Stimulated activated CD4-positive, alpha-beta T cell treated with anti-CD3 and anti-CD28 coated beads, Interleukin-4, amount 100 ng/mL, for 48 hours (primary cell): Measurements from ENCODE around the gene GPS2.
"Not testable (repeated sequence)": the region's sequence is repeated elsewhere in the genome, so short reads cannot be mapped to it uniquely, and the experiment has no call there.

Source experiments
- DNase-seq, 2 donors: peaks; one replicate each; pipeline ENCODE4 v3.0.0-alpha.2; 2020; ENCODE audit warnings: low read depth in 2 of 2

The GPS2 gene

GRCh38 chr17:7314719-7315569 lies at the start of gene GPS2:
Gene GPS2, minus strand, starts transcription at chr17:7315360. Its CDS starts 308 bp downstream, at chr17:7315052.
- DNase-seq = peak; percentile 92 to 94

GRCh38 chr17:7363311-7363710 lies 48.2 kb upstream of the GPS2 start:
- no peak for DNase-seq

GRCh38 chr17:7361906-7362305 lies 46.7 kb upstream of the GPS2 start:
- no peak for DNase-seq

GRCh38 chr17:7357381-7357780 lies 42.2 kb upstream of the GPS2 start:
- DNase-seq = no peak

- no peak for DNase-seq
These were observed 41.6 kb upstream of the GPS2 start for GRCh38 chr17:7356756-7357155.

GRCh38 chr17:7356072-7356549 lies 41.0 kb upstream of the GPS2 start:
- DNase-seq = peak; percentile 82 to 87

GRCh38 chr17:7355573-7355972 lies 40.4 kb upstream of the GPS2 start:
- DNase-seq = no peak

- DNase-seq = no peak
These were observed 39.9 kb upstream of the GPS2 start, which contains the start of gene TMEM95 for GRCh38 chr17:7355053-7355452. Gene TMEM95, plus strand, starts transcription at chr17:7355156. Its CDS starts 49 bp downstream, at chr17:7355205.

- DNase-seq = no peak
These were observed 39.2 kb upstream of the GPS2 start for GRCh38 chr17:7354262-7354843.

GRCh38 chr17:7352910-7353635 lies 37.9 kb upstream of the GPS2 start:
- DNase-seq = no peak

- no peak for DNase-seq
These were observed 37.3 kb upstream of the GPS2 start for GRCh38 chr17:7352503-7352889.

GRCh38 chr17:7351665-7352502 lies 36.7 kb upstream of the GPS2 start, which contains the start of gene KCTD11:
Gene KCTD11, plus strand, starts transcription at chr17:7352162.
- peak; percentile 65 to 74 for DNase-seq

GRCh38 chr17:7348478-7349242 lies 33.5 kb upstream of the GPS2 start:
- no peak for DNase-seq

- no peak for DNase-seq
These were observed 32.7 kb upstream of the GPS2 start for GRCh38 chr17:7347630-7348477.

- DNase-seq = no peak
These were observed 31.8 kb upstream of the GPS2 start for GRCh38 chr17:7346761-7347614.

- DNase-seq = no peak
These were observed 28.1 kb upstream of the GPS2 start for GRCh38 chr17:7343250-7343649.

GRCh38 chr17:7341842-7342241 lies 26.7 kb upstream of the GPS2 start:
- no peak for DNase-seq

- no peak for DNase-seq
These were observed 25.0 kb upstream of the GPS2 start for GRCh38 chr17:7340179-7340578.

GRCh38 chr17:7337600-7337999 lies 22.4 kb upstream of the GPS2 start:
- not testable (repeated sequence) for DNase-seq
